Naive B cell (primary cell): ENCODE data around the gene REM1. TPM values are rescaled to one million over a fixed set of nuclear protein-coding genes. Genes with fewer than 3 reads are reported as not detected.
"Not testable (repeated sequence)": the region's sequence is repeated elsewhere in the genome, so short reads cannot be mapped to it uniquely, and the experiment has no call there.

Source experiments
- ATAC-seq, 2 donors: fragments of 150-1000 bp; cut with Tn5 transposase; 2 replicates each; pipeline ENCODE4 v1.10.0; 2021; ENCODE audit warnings: low read depth in 2 of 2, mild to moderate bottlenecking in 2 of 2, moderate library complexity in 2 of 2
- DNase-seq: peaks from one replicate; pipeline ENCODE4 v3.0.0; 2022
- H3K27ac Mint-ChIP-seq, 6 donors: one replicate each; pipeline ENCODE4 v1.8.0; 2020 to 2022; ENCODE audit warnings: mild to moderate bottlenecking in 6 of 6, mixed read lengths in 6 of 6, moderate library complexity in 5 of 6, inconsistent platforms in 2 of 6
- H3K27me3 Mint-ChIP-seq, 3 donors: one replicate each; pipeline ENCODE4 v1.8.0; 2021 to 2022; ENCODE audit warnings: mixed read lengths in 3 of 3, mild to moderate bottlenecking in 1 of 3
- H3K36me3 Mint-ChIP-seq, 2 donors: one replicate each; pipeline ENCODE4 v1.8.0; 2020 to 2022; ENCODE audit warnings: mixed read lengths in 2 of 2, inconsistent platforms in 1 of 2, mild to moderate bottlenecking in 1 of 2
- H3K4me1 Mint-ChIP-seq, 3 donors: one replicate each; pipeline ENCODE4 v1.8.0; 2020 to 2022; ENCODE audit warnings: mixed read lengths in 3 of 3, inconsistent platforms in 1 of 3, mild to moderate bottlenecking in 1 of 3, moderate library complexity in 1 of 3
- H3K4me3 Mint-ChIP-seq, 8 donors: one replicate each; pipeline ENCODE4 v1.8.0; 2020 to 2022; ENCODE audit warnings: mild to moderate bottlenecking in 8 of 8, mixed read lengths in 8 of 8, moderate library complexity in 8 of 8, inconsistent platforms in 2 of 8
- H3K9me3 Mint-ChIP-seq, 7 donors: one replicate each; pipeline ENCODE4 v1.8.0; 2020 to 2022; ENCODE audit warnings: mixed read lengths in 7 of 7, mild to moderate bottlenecking in 5 of 7, inconsistent platforms in 2 of 7, moderate library complexity in 1 of 7
- polyA plus RNA-seq, 6 donors: library from polyadenylated mRNA; unstranded; fragments of 300-500 nt; fragmentation: Illumina TruSeq; gene quantifications; one replicate each; pipeline ENCODE4 v1.2.3, GENCODE V29; 2021; ENCODE audit warnings: low read depth in 6 of 6

REM1 gene
- polyA plus RNA-seq, result not detected

DNA sequence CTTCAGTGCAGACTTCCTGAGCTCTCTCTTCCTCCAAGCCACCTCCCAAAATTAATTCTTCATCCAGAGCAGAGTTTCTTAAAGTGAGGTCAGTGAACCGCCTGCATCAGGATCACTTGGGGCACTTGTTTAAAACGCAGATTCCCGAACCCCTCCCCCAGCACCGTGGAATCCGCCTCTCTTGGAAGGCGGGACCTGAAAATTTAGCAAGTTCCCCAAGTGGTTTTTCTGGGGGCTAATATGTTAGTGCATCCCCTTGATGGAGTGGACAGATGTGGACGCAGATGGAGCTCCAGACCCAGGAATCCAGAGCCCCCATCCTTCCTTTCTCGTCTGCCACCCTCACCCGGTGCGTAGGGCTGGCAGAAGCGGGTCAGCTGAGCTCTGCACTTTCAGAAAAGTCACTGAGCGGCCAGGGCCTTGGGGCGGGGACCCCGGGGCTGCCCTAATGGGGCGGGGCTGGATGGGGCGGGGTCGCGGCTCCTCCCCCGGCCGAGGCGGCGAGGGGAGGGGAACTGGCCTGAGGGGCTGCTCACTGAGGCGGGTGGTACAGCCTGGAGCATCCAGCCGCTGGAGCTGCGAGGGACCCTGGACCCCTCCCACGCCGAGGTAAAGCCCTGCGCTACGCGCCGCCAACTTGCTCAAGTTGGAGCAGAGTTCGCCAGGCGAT, at the start of gene REM1, which contains the start of gene DEFB124:
TSS of gene REM1 (plus strand) at position 531 of the 670 bp plus-strand sequence. CDS start 1,158 bp downstream, outside the sequence.
TSS of gene DEFB124 (minus strand) at position 370 of the 670 bp plus-strand sequence. CDS start 2,114 bp downstream, outside the sequence.
- peaks cover 23 to 30% (median 26%) of the 10 kb centered on the region in 3 donors for H3K4me1 Mint-ChIP-seq
- peaks cover 2 to 8% (median 5%) of the 10 kb centered on the region in 7 donors for H3K9me3 Mint-ChIP-seq
- no peak within 1 kb of the TSS for H3K27ac Mint-ChIP-seq
- DNase-seq, result no peak
- H3K36me3 Mint-ChIP-seq, result peaks cover 3 to 8% of the 10 kb centered on the region in 2 donors
- peak in 1 of 2 donors; percentile 21 for ATAC-seq
- H3K27me3 Mint-ChIP-seq, result peaks cover 39 to 66% (median 59%) of the 10 kb centered on the region in 3 donors
- H3K4me3 Mint-ChIP-seq, result peak within 1 kb of the TSS in 7 of 8 donors; percentile 40 to 72 (median 53)

DNA sequence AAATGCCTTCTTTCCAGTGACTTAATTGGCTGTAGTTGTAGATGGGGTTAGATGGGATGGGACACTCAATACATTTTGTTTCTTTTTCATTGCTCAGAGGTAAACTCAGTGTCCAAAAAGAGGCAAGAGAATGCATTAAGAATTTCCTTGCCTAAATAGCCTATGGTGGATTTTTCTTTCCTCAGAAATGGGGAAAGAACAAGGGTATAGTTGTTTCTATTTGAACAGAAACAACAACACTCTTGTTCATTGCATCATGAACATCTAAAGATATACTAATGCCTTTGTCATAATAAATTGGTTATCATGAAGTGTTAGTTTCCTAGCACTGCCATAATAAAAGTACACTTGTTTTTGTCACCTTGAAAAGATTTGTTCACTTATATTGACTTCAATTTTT, 49.3 kb upstream of the REM1 start:
- H3K4me1 Mint-ChIP-seq, result no peaks in the 10 kb centered on the region
- ATAC-seq (no peak), DNase-seq (no peak)
- no peaks in the 10 kb centered on the region for H3K36me3 Mint-ChIP-seq
- H3K27ac Mint-ChIP-seq, result no peak overlapping the region
- H3K4me3 Mint-ChIP-seq, result no peak overlapping the region
- H3K27me3 Mint-ChIP-seq, result peaks cover 6 to 12% (median 8%) of the 10 kb centered on the region in 3 donors
- peaks cover 0 to 13% (median 6%) of the 10 kb centered on the region in 7 donors for H3K9me3 Mint-ChIP-seq

DNA sequence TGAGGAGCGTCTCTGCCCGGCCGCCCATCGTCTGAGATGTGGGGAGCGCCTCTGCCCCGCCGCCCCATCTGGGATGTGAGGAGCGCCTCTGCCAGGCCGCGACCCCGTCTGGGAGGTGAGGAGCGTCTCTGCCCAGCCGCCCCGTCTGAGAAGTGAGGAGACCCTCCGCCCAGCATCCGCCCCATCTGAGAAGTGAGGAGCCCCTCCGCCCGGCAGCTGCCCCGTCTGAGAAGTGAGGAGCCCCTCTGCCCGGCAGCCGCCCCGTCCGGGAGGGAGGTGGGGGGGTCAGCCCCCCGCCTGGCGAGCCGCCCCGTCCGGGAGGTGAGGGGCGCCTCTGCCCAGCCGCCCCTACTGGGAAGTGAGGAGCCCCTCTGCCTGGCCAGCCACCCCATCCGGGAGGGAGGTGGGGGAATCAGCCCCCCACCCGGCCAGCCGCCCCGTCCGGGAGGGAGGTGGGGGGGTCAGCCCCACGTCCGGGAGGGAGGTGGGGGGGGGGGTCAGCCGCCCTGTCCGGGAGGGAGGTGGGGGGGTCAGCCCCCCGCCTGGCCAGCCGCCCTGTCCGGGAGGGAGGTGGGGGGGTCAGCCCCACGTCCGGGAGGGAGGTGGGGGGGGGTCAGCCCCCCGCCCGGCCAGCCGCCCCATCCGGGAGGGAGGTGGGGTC, 48.1 kb upstream of the REM1 start:
- peaks cover 0 to 13% (median 6%) of the 10 kb centered on the region in 7 donors for H3K9me3 Mint-ChIP-seq
- H3K27me3 Mint-ChIP-seq, result peaks cover 6 to 12% (median 8%) of the 10 kb centered on the region in 3 donors
- not testable (repeated sequence) for ATAC-seq, DNase-seq, H3K4me1 Mint-ChIP-seq, H3K36me3 Mint-ChIP-seq, H3K4me3 Mint-ChIP-seq, H3K27ac Mint-ChIP-seq

- not testable (repeated sequence) for H3K4me3 Mint-ChIP-seq, H3K36me3 Mint-ChIP-seq, ATAC-seq, H3K4me1 Mint-ChIP-seq, DNase-seq, H3K27ac Mint-ChIP-seq
- peaks cover 8 to 14% (median 8%) of the 10 kb centered on the region in 3 donors for H3K27me3 Mint-ChIP-seq
- peaks cover 0 to 13% (median 6%) of the 10 kb centered on the region in 7 donors for H3K9me3 Mint-ChIP-seq
Observed at GRCh38 chr20:31427576-31427975, 47.5 kb upstream of the REM1 start.

DNA sequence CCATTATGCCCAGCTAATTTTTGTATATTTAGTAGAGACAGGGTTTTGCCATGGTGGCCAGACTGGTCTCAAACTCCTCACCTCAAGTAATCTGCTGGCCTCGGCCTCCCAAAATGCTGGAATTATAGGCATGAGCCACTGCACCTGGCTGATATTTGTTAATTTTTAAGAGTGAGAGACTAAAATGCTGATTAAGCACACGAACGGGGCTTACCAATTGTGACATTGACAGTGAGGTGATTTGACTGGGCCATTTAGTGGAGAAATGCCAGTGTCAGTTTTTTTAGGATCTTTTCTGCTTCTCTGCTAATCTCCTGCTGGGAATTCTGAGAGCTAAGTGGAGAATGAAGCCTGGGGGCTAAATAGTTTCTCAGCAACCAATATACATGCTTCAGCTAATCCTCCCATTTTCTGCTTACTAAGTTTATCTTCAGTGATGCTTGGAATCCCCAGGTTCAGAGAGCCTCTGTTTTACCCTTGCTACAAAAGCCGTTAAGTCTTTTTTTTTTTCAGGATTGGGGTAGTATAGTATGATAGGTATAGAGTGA, 44.4 kb upstream of the REM1 start:
- ATAC-seq, result no peak
- Mint-ChIP-seq H3K27me3 (peaks cover 4 to 21% (median 16%) of the 10 kb centered on the region in 3 donors), H3K9me3 (peaks cover 0 to 10% (median 6%) of the 10 kb centered on the region in 7 donors), H3K4me1 (no peaks in the 10 kb centered on the region), H3K36me3 (no peaks in the 10 kb centered on the region), H3K27ac (no peak overlapping the region), H3K4me3 (no peak overlapping the region)
- DNase-seq, result no peak

DNA sequence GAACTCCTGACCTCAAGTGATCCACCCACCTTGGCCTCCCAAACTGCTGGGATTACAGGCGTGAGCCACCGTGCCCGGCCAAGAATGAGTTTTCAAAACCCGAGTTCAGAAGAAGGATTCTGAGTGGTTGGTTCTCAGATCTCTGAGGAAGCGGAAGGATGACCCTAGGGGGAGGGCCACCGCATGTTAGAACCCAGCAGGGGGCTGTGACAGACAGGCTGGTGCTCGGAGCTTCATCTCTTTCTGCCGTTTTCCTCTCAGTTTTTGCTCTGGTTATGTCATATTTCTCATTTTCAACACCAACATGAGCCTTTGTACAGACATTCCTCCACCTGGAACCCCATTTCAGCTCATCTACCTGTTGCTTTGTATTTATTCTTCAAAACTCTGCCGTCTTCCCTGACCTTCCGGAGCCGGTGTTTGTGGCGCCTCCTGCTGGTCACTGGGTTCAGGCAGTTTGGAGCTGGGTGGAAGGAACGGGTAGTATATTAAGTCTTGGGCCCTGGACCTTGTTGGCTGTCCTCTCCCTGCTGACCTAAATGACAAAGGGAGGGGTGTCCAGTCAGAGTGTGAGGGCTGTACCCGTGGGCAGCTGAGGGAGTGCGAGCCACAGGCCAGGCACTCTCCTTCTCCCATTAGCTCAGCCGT, 35.0 kb upstream of the REM1 start, which contains the start of gene DEFB123:
TSS of gene DEFB123 (plus strand) at position 621 of the 648 bp plus-strand sequence. CDS start 67 bp downstream, outside the sequence.
- H3K27me3 Mint-ChIP-seq, result peaks cover 6 to 32% (median 27%) of the 10 kb centered on the region in 3 donors

DNA sequence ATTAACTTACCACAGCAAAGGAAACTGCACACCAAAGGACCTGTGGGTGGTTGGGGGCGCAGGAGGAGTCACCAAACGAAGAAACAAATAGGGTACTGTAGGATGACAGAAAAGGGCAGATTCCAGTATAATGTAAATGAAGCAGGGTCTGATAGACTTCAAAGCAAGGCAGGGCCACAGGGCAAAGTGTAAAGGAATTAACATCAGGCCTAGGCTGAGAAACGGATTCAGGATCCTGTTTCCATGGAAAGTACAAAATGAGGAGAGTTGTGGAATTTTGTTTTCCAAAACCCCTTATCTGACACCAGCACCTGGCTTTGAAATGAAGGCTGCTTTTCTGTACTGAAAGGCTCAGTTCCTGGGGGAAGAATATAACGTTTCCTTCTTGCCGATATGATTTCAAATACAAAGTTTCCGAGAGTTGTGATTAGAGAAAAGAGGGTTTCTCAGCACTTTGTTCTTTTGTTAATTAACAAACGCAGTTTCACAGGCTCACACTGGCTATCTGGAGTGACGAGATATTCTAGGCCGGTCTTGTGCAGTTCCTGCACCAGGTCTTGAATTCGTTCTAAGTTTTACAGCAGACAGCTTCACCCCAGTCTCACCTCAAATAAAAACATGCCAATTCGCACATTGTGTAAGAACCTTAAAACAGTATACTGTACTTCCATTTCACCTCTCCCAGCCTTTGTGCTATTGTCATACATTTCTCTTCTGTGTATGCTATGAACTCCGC, 28.8 kb upstream of the REM1 start:
- no peak for ATAC-seq
- Mint-ChIP-seq H3K9me3 (peaks cover 0 to 11% (median 0%) of the 10 kb centered on the region in 7 donors), H3K27me3 (peaks cover 4 to 8% (median 7%) of the 10 kb centered on the region in 3 donors), H3K4me3 (no peak overlapping the region), H3K4me1 (no peaks in the 10 kb centered on the region), H3K36me3 (no peaks in the 10 kb centered on the region), H3K27ac (no peak overlapping the region)
- no peak for DNase-seq

More for the DNA sequence above, 35.0 kb upstream of the REM1 start, which contains the start of gene DEFB123:
- no peaks in the 10 kb centered on the region for H3K36me3 Mint-ChIP-seq
- peaks cover 0 to 6% (median 0%) of the 10 kb centered on the region in 7 donors for H3K9me3 Mint-ChIP-seq
- H3K4me1 Mint-ChIP-seq, result no peaks in the 10 kb centered on the region
- H3K4me3 Mint-ChIP-seq, result no peak within 1 kb of the TSS
- no peak within 1 kb of the TSS for H3K27ac Mint-ChIP-seq
- DNase-seq (no peak), ATAC-seq (no peak)

DNA sequence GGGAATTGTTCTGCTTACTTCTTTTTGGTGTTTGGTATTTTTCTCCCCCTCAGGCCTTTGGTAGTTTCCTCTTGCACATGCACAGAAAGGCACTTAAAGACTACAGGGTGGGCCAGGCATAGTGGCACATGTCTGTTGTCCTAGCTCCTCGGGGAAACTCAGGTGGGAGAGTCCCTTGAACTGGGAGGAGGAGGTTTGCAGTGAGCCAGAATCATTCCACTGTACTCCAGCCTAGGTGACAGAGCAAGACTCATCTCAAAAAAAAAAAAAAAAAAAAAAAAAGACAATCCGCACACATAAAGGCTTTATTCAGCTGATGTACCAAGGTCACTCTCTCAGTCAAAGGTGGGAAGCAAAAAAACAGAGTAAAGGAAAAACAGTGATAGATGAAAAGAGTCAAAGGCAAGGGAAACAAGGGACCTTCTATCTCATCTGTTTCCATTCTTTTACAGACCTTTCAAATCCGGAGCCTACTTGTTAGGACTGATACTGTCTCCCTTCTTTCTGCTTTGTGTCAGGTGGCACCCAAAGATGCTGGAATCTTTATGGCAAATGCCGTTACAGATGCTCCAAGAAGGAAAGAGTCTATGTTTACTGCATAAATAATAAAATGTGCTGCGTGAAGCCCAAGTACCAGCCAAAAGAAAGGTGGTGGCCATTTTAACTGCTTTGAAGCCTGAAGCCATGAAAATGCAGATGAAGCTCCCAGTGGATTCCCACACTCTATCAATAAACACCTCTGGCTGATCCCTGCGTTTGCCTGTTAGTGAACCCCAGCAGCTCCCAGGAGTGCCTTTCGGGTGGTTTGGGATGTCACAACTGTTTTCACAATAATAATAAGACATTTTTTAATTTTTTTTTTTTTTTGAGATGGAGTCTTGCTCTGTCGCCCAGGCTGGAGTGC, 25.3 kb upstream of the REM1 start:
- ATAC-seq, result no peak

DNA sequence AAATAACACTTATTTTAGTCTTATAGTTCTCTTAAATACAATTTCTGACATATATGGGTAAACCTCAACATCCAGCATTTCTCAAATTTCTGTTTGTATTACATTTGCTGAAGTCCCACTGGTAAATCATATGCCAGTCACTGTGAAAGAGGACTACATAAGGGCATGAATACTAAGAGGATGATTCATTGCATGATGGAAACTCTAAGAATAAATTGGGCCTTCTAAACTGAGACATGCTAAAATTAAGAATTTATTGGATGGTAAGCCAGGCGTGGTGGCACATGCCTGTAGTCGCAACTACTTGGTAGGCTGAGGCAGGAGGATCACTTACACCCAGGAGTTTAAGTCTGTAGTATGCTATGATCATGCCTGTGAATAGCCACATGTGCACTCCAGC, 22.5 kb upstream of the REM1 start:
- no peak for DNase-seq
- H3K36me3 Mint-ChIP-seq, result no peaks in the 10 kb centered on the region
- peaks cover 0 to 6% (median 2%) of the 10 kb centered on the region in 7 donors for H3K9me3 Mint-ChIP-seq
- no peak for ATAC-seq
- no peak overlapping the region for H3K4me3 Mint-ChIP-seq
- H3K4me1 Mint-ChIP-seq, result no peaks in the 10 kb centered on the region
- no peak overlapping the region for H3K27ac Mint-ChIP-seq
- H3K27me3 Mint-ChIP-seq, result peaks cover 4 to 22% (median 6%) of the 10 kb centered on the region in 3 donors

More for the DNA sequence above, 25.3 kb upstream of the REM1 start:
- H3K36me3 Mint-ChIP-seq, result no peaks in the 10 kb centered on the region
- DNase-seq, result no peak
- H3K27ac Mint-ChIP-seq, result no peak overlapping the region
- peaks cover 0 to 8% (median 0%) of the 10 kb centered on the region in 7 donors for H3K9me3 Mint-ChIP-seq
- H3K4me3 Mint-ChIP-seq, result no peak overlapping the region
- no peaks in the 10 kb centered on the region for H3K4me1 Mint-ChIP-seq
- H3K27me3 Mint-ChIP-seq, result peaks cover 3 to 13% (median 4%) of the 10 kb centered on the region in 3 donors

GRCh38 chr20:31454361-31454760, 20.7 kb upstream of the REM1 start:
- Mint-ChIP-seq H3K4me1 (no peaks in the 10 kb centered on the region), H3K36me3 (no peaks in the 10 kb centered on the region), H3K4me3 (no peak overlapping the region), H3K27me3 (peaks cover 8 to 22% (median 12%) of the 10 kb centered on the region in 3 donors), H3K9me3 (peaks cover 0 to 2% (median 0%) of the 10 kb centered on the region in 7 donors), H3K27ac (no peak overlapping the region)
- ATAC-seq, result no peak
- DNase-seq, result no peak

- H3K4me3 Mint-ChIP-seq, H3K27ac Mint-ChIP-seq, H3K36me3 Mint-ChIP-seq, H3K9me3 Mint-ChIP-seq, ATAC-seq, DNase-seq: not testable (repeated sequence)
- Mint-ChIP-seq H3K4me1 (peaks cover 23 to 28% (median 24%) of the 10 kb centered on the region in 3 donors), H3K27me3 (peaks cover 22 to 47% (median 43%) of the 10 kb centered on the region in 3 donors)
Observed at GRCh38 chr20:31470946-31471345, 4.1 kb upstream of the REM1 start.
